ENCODE measurements around the gene MYRIP.

Gene MYRIP

GRCh38 chr3:40290396-40290795, 481.0 kb downstream of the MYRIP start:
- DNase-seq (ENCODE audit: low read depth) = no peak

DNA sequence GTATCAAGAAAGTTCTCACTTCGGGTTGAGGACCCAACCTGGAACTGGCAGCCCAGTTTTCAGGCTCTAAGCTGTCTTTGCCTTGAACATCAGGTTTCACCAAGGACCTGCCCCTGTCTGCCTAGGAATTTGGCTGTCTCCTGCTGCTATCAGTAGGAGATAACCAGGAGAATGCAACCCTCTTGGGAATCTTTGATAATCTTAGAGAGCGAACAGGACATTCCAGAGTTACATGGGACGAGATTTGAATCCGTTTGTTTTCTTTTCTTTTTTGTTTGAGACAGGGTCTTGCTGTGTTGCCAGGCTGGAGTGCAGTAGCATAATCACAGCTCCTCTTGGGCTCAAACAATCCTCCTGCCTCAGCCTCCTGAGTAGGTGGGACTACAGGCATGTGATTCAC, 482.1 kb downstream of the MYRIP start:
- DNase-seq (ENCODE audit: low read depth) = no peak

DNA sequence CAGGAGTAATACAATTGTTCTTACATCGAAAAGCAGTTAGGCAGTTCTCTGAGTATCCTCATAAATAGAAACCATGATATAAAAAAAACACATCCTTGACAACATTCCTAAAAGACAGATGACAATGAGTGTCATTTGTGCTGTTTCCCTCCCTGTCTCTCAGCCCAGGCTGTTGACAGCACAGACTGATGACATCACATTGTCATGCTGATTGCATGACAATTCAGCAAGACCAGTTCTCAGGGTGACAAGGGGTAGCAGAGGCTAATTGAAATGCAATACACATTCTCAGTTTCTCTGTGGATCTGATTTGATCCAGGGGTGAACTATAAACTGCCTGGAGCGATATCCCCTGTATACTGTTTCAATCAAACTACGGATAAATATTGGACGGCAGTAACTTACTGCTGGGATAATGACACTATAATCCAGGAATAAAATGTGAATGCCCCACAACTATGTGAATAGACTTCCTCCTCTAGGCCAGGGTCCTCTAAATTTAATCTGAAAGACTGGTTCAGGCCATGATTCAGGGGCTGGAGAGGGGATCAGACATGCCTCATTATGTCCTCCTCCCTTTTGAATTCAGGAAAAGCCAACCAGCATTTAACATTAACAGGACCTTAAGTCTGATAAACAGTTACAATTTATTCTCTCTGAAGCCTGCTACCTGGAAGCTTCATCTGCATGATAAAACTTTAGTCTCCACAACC, 483.4 kb downstream of the MYRIP start:
- DNase-seq (ENCODE audit: low read depth) = no peak

- DNase-seq (ENCODE audit: low read depth) = no peak
Observed at GRCh38 chr3:40294434-40294833, 485.0 kb downstream of the MYRIP start.

- no peak for DNase-seq (ENCODE audit: low read depth)
Observed at GRCh38 chr3:40298075-40298474, 488.7 kb downstream of the MYRIP start.

- DNase-seq (ENCODE audit: low read depth) = no peak
Observed at GRCh38 chr3:40299130-40299720, 489.8 kb downstream of the MYRIP start.

GRCh38 chr3:40299721-40300335, 490.4 kb downstream of the MYRIP start:
- no peak for DNase-seq (ENCODE audit: low read depth)

DNA sequence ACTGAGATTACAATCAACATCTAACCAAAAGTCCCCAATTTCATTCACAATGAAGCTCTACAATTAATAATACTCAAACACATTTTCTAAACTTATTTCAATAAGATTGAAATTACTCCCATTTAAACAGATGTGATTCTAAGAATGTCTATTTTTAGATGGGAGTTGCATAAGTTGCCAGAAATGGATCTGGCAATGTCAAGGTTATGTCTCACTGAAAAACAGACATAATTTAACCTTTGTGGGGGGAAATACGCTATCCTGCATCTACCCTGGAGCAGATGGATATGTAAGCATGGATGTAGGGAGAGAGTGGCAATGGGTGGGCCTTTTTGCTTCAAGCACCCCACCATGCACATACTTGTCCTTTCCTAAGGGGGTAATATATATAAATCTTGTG, 493.4 kb downstream of the MYRIP start:
- no peak for DNase-seq (ENCODE audit: low read depth)

- no peak for DNase-seq (ENCODE audit: low read depth)
Observed at GRCh38 chr3:40304352-40304751, 494.9 kb downstream of the MYRIP start.

DNA sequence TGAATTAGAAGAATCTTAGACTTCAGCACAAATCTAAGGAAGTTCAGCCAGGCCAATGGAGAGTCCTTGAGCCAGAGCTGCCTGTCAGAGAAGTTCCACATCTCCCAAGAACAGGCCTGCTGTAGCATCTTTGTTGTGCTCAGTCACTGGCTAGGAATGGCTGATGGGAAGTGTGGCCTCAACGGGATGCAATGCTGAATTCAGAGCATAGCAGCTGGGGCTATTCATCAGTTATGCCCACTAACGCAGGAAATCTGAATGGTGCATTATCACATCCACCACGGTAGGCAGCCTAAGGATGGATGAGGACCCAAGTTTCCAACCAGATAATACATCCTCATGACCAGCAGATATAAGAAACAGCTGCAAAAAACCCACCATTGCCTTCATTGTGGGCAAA, 496.9 kb downstream of the MYRIP start:
- no peak for DNase-seq (ENCODE audit: low read depth)

- DNase-seq (ENCODE audit: low read depth) = no peak
Observed at GRCh38 chr3:40307176-40307575, 497.8 kb downstream of the MYRIP start.

DNA sequence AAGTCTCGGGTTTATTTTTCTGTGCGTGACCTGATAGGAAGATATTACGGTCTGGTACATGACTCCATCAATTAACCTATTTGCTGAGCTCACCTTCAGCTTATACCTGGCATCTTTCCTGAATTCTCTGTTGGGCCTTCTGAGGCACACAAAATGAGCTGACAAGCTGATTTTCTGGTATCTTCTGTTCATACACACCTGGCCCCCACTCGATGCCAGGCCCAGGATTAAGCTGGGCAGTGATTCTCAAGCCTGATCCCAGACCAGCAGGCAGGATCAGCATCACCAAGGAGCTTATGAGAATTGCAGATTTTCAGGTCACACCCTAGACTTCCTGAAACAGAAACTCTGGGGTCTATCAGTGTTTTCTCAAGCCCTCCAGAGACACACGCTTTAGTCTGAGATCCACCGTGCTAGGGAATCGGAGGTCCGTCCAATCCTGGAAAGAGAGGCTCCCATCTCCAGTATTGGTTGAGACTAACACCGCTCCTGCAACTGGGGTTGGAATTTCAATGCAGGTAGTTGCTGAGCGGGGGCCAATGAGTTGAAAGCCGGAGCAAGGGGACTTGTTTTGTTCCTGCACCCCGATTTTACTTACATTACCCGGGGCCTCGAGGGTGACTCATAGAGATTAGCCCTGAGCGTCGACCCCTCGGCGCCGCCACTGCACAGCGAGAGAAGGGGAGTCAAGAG, 499.5 kb downstream of the MYRIP start:
- DNase-seq (ENCODE audit: low read depth) = no peak

DNA sequence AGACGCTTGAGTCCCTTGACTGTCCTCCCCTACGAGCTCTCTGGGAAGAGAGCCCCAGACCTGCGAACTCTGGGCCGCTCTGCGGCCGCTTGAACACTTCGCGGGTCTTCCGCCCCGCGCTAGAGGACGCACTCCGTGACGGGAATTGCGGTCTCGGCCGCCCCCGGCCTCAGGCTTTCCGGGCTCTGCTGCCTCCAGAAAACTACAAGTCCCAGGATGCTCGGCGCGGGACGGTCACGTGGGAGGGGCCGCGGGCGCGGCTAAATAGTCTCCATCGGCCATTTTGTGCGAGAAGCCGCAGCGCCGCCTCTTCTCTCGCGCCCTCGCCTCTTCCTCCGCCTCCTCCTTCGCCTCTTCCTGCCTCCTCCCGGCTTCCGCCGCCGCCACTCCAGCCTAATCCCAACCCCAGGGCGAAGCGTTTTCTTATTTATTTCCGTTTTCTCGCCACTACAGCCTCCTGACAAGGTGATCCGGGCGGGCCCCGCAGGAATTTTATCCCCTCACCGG, 500.1 kb downstream of the MYRIP start, which contains the start of gene EIF1B:
EIF1B (plus strand) TSS at position 290 of the 507 bp plus-strand sequence. CDS start 235 bp downstream, outside the sequence.
- peak; percentile 97 for DNase-seq (ENCODE audit: low read depth)
